ENCODE measurements around the gene SNRNP35. TPM values are rescaled to one million over a fixed set of nuclear protein-coding genes. Genes with fewer than 3 reads are reported as not detected.
"Not testable (repeated sequence)": the region's sequence is repeated elsewhere in the genome, so short reads cannot be mapped to it uniquely, and the experiment has no call there.

Gene SNRNP35
- total RNA-seq, 3 donors from 2014 or later = 20.8 to 26.3 (median 21.5) TPM

GRCh38 chr12:123428591-123428990, 29.3 kb upstream of the SNRNP35 start:
- intact Hi-C loops (cut with DNase I, micrococcal nuclease) = no loop called here
- DNase-seq (no peak), ATAC-seq (no peak)
- Histone ChIP-seq H3K4me3 (no peak overlapping the region), H3K36me3 (ENCODE audit: low read depth) (no peaks in the 10 kb centered on the region), H3K4me1 (ENCODE audit: low read depth) (no peaks in the 10 kb centered on the region), H3K9me3 (no peaks in the 10 kb centered on the region)
- no peak for TF ChIP-seq CTCF (IDR thresholded peaks at IDR 0.05)

- DNase-seq; intact Hi-C loops (cut with DNase I, micrococcal nuclease); ATAC-seq; H3K36me3 ChIP-seq (ENCODE audit: low read depth); H3K4me1 ChIP-seq (ENCODE audit: low read depth); H3K9me3 ChIP-seq; H3K4me3 ChIP-seq: not testable (repeated sequence)
Measured at GRCh38 chr12:123429101-123429500, 28.8 kb upstream of the SNRNP35 start.

- H3K4me3 ChIP-seq; H3K36me3 ChIP-seq (ENCODE audit: low read depth); ATAC-seq; H3K4me1 ChIP-seq (ENCODE audit: low read depth); DNase-seq; H3K9me3 ChIP-seq; intact Hi-C loops (cut with DNase I, micrococcal nuclease): not testable (repeated sequence)
Measured at GRCh38 chr12:123431951-123432817, 25.8 kb upstream of the SNRNP35 start.

- Histone ChIP-seq H3K4me3 (no peak overlapping the region), H3K36me3 (ENCODE audit: low read depth) (no peaks in the 10 kb centered on the region), H3K4me1 (ENCODE audit: low read depth) (no peaks in the 10 kb centered on the region), H3K9me3 (no peaks in the 10 kb centered on the region)
- TF ChIP-seq CTCF (IDR thresholded peaks at IDR 0.05) = no peak
- intact Hi-C loops (cut with DNase I, micrococcal nuclease) = no loop called here
- no peak for ATAC-seq
- DNase-seq = no peak
Measured at GRCh38 chr12:123433615-123434014, 24.3 kb upstream of the SNRNP35 start.

- H3K4me1 ChIP-seq (ENCODE audit: low read depth) = no peaks in the 10 kb centered on the region
- no peaks in the 10 kb centered on the region for H3K9me3 ChIP-seq
- ATAC-seq = no peak
- no peaks in the 10 kb centered on the region for H3K36me3 ChIP-seq (ENCODE audit: low read depth)
- intact Hi-C loops (cut with DNase I, micrococcal nuclease) = no loop called here
- no peak for DNase-seq
- H3K4me3 ChIP-seq = no peak overlapping the region
- TF ChIP-seq CTCF (IDR thresholded peaks at IDR 0.05) = no peak
Measured at GRCh38 chr12:123435636-123436016, 22.3 kb upstream of the SNRNP35 start.

- Histone ChIP-seq H3K36me3 (ENCODE audit: low read depth) (no peaks in the 10 kb centered on the region), H3K9me3 (no peaks in the 10 kb centered on the region), H3K4me3 (peak within 1 kb of the TSS; percentile 46), H3K4me1 (ENCODE audit: low read depth) (no peaks in the 10 kb centered on the region)
- ATAC-seq (peak; percentile 97), DNase-seq (peak; percentile 90 to 95 (median 92))
- no peak for TF ChIP-seq CTCF (IDR thresholded peaks at IDR 0.05)
- intact Hi-C loops (cut with DNase I, micrococcal nuclease) = no loop called here
Measured at GRCh38 chr12:123436017-123436964, 21.6 kb upstream of the SNRNP35 start, which contains the start of gene RILPL2. Gene RILPL2, minus strand, starts transcription at chr12:123436684. Its CDS starts 264 bp downstream, at chr12:123436420.
